Muscle of leg (tissue), 11 donors: ENCODE measurements around the gene TNFAIP8. TPM values are rescaled to one million over a fixed set of nuclear protein-coding genes. Genes with fewer than 3 reads are reported as not detected.
A peak's percentile ranks its signal among the peaks of the same experiment; 100 is the strongest.

Experiments used
- DNase-seq: peaks from one replicate; pipeline ENCODE4 v3.0.0; 2013
- H3K27ac ChIP-seq: one replicate; pipeline ENCODE4 v1.5.1; 2013; ENCODE audit warnings: mild to moderate bottlenecking, low read length, control low read depth
- H3K27me3 ChIP-seq: one replicate; pipeline ENCODE4 v1.6.1; 2013; ENCODE audit warnings: low read length; ENCODE audit not compliant: control insufficient read depth, insufficient read depth
- H3K36me3 ChIP-seq: one replicate; pipeline ENCODE4 v1.6.1; 2013; ENCODE audit warnings: low read length; ENCODE audit not compliant: control insufficient read depth, insufficient read depth
- H3K4me1 ChIP-seq: one replicate; pipeline ENCODE4 v1.6.1; 2013; ENCODE audit warnings: low read length; ENCODE audit not compliant: control insufficient read depth, insufficient read depth
- H3K4me3 ChIP-seq: one replicate; pipeline ENCODE4 v1.5.1; 2013; ENCODE audit warnings: low read length, control low read depth
- H3K9me3 ChIP-seq: replicated peaks from 2 replicates; pipeline ENCODE4 v1.6.1; 2013; ENCODE audit warnings: low read depth, low read length; ENCODE audit not compliant: control insufficient read depth
- WGBS: methylation state at CpG from one replicate; pipeline ENCODE4 v1.1.5; 2013; ENCODE audit warnings: missing lambda C conversion rate; ENCODE audit not compliant: insufficient coverage; 5-methylcytosine and 5-hydroxymethylcytosine counted together
- polyA plus RNA-seq, 8 donors: library from polyadenylated mRNA; unstranded; fragments of 120-200 nt; gene quantifications; one replicate each; pipeline versions ENCODE4 v1.2.1 to v1.2.3, GENCODE V29; 2013; ENCODE audit warnings: inconsistent platforms in 1 of 8, low replicate concordance in 1 of 8; ENCODE audit not compliant: insufficient read length in 8 of 8, insufficient read depth in 1 of 8
- total RNA-seq: library from RNA; stranded (reverse); fragments of 120-200 nt; gene quantifications from one replicate; pipeline ENCODE4 v1.2.4, GENCODE V29; 2013

The TNFAIP8 gene
- total and polyA plus RNA-seq, 9 donors = 10.8 to 14.8 (median 12.1) TPM

DNA sequence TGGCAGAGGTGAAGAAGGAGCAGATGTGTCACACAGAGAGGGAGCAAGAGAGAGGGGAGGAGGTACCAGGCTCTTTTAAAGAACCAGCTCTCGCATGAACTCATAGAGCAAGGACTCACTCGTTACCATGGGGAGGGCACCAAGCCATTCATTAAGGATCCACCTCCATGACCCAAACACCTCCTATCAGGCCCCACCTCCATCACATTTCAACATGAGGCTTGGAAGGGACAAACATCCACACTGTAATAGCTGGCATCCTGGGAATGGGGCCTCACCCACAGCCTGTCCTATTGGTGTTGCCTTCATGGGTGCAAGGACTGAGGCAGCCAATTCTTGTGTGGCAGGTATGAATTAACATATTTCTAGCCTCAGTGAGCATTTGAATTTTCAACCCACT lies 11.6 kb upstream of the TNFAIP8 start:
- Histone ChIP-seq H3K27ac (no peak overlapping the region), H3K9me3 (no peaks in the 10 kb centered on the region), H3K4me1 (peaks cover 3% of the 10 kb centered on the region), H3K27me3 (no peaks in the 10 kb centered on the region), H3K4me3 (no peak overlapping the region), H3K36me3 (no peaks in the 10 kb centered on the region)
- no peak for DNase-seq
- WGBS = 50% methylated on average over 2 of the region's 2 CpGs

DNA sequence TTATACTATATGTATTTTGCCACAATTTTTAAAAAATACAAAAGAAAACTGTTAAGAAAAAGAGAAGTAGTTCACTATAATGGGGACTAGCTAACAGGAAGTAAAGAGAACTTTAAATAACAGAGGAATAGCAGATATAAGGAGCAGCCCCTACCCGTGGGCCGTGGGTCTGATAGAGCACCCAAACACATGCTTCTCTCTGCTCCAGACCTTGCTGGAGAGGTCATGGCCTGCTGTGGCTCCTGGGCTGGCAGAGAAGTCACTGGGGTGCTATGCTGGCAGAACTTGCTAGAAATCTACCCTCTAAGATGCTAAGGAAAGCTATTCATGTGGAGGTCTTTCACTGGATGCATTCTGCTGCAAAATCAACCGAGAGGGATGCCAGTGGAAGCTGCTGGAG lies 10.0 kb upstream of the TNFAIP8 start:
- Histone ChIP-seq H3K9me3 (no peaks in the 10 kb centered on the region), H3K27ac (no peak overlapping the region), H3K4me3 (no peak overlapping the region), H3K4me1 (no peaks in the 10 kb centered on the region), H3K27me3 (no peaks in the 10 kb centered on the region), H3K36me3 (no peaks in the 10 kb centered on the region)
- DNase-seq = no peak
- 52% methylated on average over 3 of the region's 3 CpGs for WGBS

GRCh38 chr5:119346394-119346793 lies 9.4 kb upstream of the TNFAIP8 start:
- Histone ChIP-seq H3K27ac (no peak overlapping the region), H3K4me3 (no peak overlapping the region), H3K36me3 (no peaks in the 10 kb centered on the region), H3K4me1 (no peaks in the 10 kb centered on the region), H3K27me3 (no peaks in the 10 kb centered on the region), H3K9me3 (no peaks in the 10 kb centered on the region)
- no peak for DNase-seq
- no CpG with 5 or more reads among the region's 2 CpGs for WGBS

GRCh38 chr5:119347574-119347973 lies 8.2 kb upstream of the TNFAIP8 start:
- no peaks in the 10 kb centered on the region for H3K4me1 ChIP-seq
- H3K4me3 ChIP-seq = no peak overlapping the region
- no peaks in the 10 kb centered on the region for H3K27me3 ChIP-seq
- no peak for DNase-seq
- no CpG with 5 or more reads among the region's 1 CpG for WGBS
- no peak overlapping the region for H3K27ac ChIP-seq
- H3K36me3 ChIP-seq = no peaks in the 10 kb centered on the region
- H3K9me3 ChIP-seq = no peaks in the 10 kb centered on the region

- no peaks in the 10 kb centered on the region for H3K9me3 ChIP-seq
- H3K4me3 ChIP-seq = no peak overlapping the region
- H3K27ac ChIP-seq = no peak overlapping the region
- H3K36me3 ChIP-seq = no peaks in the 10 kb centered on the region
- WGBS = no CpG with 5 or more reads among the region's 1 CpG
- no peaks in the 10 kb centered on the region for H3K27me3 ChIP-seq
- H3K4me1 ChIP-seq = no peaks in the 10 kb centered on the region
- DNase-seq = peak; percentile 82
These were observed 7.8 kb upstream of the TNFAIP8 start for GRCh38 chr5:119347991-119348390.

DNA sequence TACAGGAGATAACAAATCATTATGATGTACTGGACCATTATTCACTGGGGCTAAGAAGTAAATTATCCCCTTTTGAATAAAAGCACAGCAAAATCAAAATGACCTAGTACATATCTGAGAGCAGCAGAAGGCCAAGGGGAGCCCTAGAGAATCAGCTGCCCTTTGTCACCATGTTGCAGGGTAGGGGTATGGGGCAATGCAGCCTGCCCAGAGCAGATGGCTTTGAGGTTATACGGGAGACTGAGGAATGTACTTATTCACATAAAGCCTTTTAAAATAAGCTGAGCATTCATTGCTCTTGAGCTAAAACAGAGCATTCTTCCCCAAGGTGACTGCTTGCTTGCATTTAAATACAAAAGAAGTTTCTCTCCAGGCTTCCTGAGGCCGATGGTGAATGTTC lies 2.6 kb upstream of the TNFAIP8 start:
- Histone ChIP-seq H3K27ac (no peak overlapping the region), H3K36me3 (no peaks in the 10 kb centered on the region), H3K9me3 (no peaks in the 10 kb centered on the region), H3K4me3 (no peak overlapping the region), H3K27me3 (peaks cover 2% of the 10 kb centered on the region), H3K4me1 (peaks cover 8% of the 10 kb centered on the region)
- no CpG with 5 or more reads among the region's 2 CpGs for WGBS
- DNase-seq = no peak

- peaks cover 8% of the 10 kb centered on the region for H3K4me1 ChIP-seq
- no peak for DNase-seq
- H3K27ac ChIP-seq = no peak overlapping the region
- H3K9me3 ChIP-seq = no peaks in the 10 kb centered on the region
- peaks cover 2% of the 10 kb centered on the region for H3K27me3 ChIP-seq
- no CpG with 5 or more reads among the region's 5 CpGs for WGBS
- no peaks in the 10 kb centered on the region for H3K36me3 ChIP-seq
- H3K4me3 ChIP-seq = no peak overlapping the region
These were observed 2.0 kb upstream of the TNFAIP8 start for GRCh38 chr5:119353686-119354366.

DNA sequence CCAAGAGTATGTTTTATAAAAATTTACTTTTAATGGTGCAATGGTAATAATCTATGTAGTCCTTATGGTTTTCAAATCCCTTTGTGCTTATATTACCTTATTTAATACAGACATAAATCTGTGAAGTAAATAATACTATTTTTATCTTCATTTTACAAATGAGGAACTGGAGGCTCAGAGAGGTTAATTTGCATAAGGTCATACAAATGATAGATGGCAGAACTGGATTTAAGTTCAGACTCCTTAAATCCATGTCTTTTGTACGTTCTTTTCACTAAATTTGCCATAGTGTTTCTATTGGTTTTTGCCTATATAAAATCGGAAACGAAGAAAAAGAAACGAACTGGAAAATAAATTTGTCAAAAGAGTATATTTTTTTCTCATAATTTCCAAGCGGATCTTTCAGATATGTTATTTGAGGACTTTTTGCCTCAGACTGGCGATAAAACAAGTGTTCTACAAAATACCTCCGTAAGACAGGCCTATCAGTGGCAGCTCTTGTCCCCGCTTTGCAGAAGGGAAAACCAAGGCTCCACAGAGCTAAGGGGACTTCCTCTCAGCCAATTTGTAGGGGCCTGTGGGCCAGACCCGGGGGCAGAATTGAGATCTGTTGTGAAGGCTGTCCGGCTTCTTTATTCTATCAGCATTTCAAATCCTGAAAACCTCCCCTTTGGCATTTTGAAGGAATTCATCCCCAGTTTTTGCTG lies 1.1 kb upstream of the TNFAIP8 start:
- Histone ChIP-seq H3K9me3 (no peaks in the 10 kb centered on the region), H3K4me1 (peaks cover 11% of the 10 kb centered on the region), H3K27me3 (peaks cover 2% of the 10 kb centered on the region), H3K36me3 (no peaks in the 10 kb centered on the region), H3K4me3 (no peak overlapping the region), H3K27ac (peak overlapping the region; percentile 10)
- DNase-seq = no peak
- 90% methylated on average over 4 of the region's 10 CpGs for WGBS

DNA sequence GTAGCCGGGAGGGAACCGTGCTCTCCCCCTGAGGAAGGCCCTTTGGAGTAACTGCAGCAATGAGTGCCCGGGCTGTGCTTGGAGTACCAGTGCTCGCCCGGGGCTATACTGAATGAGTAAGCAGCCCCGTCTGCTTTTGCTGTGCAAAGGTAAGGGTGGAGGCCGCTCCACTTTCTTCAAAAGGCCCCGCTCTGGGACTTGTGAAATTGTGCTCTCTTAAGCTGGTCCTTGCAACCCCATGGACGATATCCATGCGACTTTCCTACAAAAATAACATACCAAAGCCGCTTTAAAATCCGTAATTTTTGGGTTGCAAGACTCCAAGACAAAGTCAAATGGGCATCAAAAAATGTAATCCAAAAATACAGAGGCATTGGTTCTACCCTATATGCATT lies 578 bp upstream of the TNFAIP8 start:
- Histone ChIP-seq H3K9me3 (no peaks in the 10 kb centered on the region), H3K27me3 (peaks cover 2% of the 10 kb centered on the region), H3K4me1 (peaks cover 11% of the 10 kb centered on the region), H3K27ac (peak overlapping the region; percentile 63), H3K36me3 (no peaks in the 10 kb centered on the region), H3K4me3 (peak overlapping the region; percentile 76)
- 31% methylated on average over 7 of the region's 12 CpGs for WGBS
- DNase-seq = no peak

GRCh38 chr5:119356612-119357188 lies 881 bp downstream of the TNFAIP8 start:
- DNase-seq = peak; percentile 32
- H3K36me3 ChIP-seq = no peaks in the 10 kb centered on the region
- H3K9me3 ChIP-seq = no peaks in the 10 kb centered on the region
- peaks cover 2% of the 10 kb centered on the region for H3K27me3 ChIP-seq
- 0% methylated on average over 1 of the region's 4 CpGs for WGBS
- peaks cover 11% of the 10 kb centered on the region for H3K4me1 ChIP-seq
- peak overlapping the region; percentile 76 for H3K4me3 ChIP-seq
- H3K27ac ChIP-seq = peak overlapping the region; percentile 86
